SK-N-MC (cell line): ENCODE measurements around the gene LIME1.

Experiments used
- EZH2 ChIP-seq: fragments of 200-600 bp; sonication (generic); IDR thresholded peaks from one replicate; pipeline ENCODE4 v1.6.1; 2017; ENCODE audit warnings: antibody characterized with exemption
- POLR2AphosphoS5 ChIP-seq: IDR thresholded peaks from 2 replicates; pipeline ENCODE4 v1.6.1; 2012; ENCODE audit warnings: mild to moderate bottlenecking, low read depth, low read length, borderline replicate concordance

DNA sequence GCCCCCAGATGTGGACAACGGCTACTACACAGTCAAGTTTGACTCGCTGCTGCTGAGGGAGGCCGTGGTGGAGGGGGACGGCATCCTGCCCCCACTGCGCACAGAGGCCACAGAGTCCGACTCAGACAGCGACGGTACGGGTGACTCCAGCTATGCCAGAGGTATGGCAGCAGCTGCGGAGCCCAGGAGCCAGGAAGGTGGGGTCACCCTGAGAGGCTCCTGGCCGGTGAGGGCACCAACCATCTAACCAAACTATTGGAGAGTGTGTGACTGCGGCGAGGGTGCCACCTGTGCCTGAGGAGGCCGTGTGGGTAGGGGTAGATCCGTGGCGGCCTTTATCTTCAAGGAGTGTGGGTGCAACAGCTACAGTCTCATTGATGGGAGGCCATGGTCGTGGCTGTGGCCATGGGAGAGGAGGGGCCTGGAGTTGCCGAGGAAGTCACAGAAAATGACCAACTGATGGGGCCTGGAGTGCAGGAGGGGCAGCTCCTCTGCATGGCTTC, 2.8 kb upstream of the LIME1 start:
- TF ChIP-seq EZH2, result no peak
- no peak for TF ChIP-seq POLR2AphosphoS5
